Activated naive CD4-positive, alpha-beta T cell treated with anti-CD3 and anti-CD28 coated beads, Interleukin-2, amount 50 U/mL, for 16 hours (primary cell): ENCODE measurements around the gene RACGAP1.

ENCODE experiments used
- DNase-seq: peaks from one replicate; pipeline ENCODE4 v3.0.0-alpha.2; 2020

The RACGAP1 gene, protein sequence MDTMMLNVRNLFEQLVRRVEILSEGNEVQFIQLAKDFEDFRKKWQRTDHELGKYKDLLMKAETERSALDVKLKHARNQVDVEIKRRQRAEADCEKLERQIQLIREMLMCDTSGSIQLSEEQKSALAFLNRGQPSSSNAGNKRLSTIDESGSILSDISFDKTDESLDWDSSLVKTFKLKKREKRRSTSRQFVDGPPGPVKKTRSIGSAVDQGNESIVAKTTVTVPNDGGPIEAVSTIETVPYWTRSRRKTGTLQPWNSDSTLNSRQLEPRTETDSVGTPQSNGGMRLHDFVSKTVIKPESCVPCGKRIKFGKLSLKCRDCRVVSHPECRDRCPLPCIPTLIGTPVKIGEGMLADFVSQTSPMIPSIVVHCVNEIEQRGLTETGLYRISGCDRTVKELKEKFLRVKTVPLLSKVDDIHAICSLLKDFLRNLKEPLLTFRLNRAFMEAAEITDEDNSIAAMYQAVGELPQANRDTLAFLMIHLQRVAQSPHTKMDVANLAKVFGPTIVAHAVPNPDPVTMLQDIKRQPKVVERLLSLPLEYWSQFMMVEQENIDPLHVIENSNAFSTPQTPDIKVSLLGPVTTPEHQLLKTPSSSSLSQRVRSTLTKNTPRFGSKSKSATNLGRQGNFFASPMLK

DNA sequence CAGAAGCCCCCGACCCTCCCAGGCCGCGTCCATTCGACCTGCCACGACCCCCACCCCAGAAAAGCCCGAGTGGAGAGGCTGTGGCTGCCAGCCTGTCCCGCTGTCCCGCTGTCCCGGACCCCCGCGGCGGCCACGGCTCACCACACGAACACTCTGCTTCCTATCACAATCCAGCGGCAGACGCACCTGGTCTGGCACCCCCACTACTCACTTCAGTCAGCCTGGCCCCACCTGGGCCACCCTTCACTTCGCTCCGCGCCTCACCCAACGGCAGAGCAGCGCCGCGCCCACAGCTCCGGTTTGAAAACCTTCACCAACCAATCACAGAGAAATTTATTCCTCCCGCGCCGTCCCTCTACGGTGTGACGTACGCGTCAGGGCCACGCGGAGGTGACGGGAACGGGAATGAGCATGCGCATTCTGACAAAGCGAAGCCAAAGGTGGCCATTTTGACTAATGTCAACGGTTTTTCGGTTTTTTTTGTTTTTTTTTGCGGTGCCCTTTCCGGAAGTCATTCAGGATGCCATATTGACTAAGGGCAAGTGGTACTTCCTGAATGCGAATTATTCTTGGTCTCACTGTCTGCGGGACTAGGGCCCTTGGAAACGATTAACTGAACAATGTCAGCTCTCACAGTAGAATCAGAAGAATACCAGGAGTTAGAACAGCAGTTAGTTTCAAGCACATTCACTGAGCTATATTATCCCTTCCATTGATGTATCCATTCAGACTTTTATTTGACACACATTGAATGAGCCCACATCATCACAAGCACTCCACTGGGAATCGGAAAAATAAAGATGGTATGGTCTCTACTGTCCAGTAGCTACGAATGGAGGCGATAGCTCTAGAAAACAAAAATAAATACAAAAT lies at the start of gene RACGAP1:
Gene RACGAP1 (minus strand): TSS at position 308 of the 873 bp plus-strand sequence. CDS start 8,779 bp downstream, outside the sequence.
- peak; percentile 93 for DNase-seq

DNA sequence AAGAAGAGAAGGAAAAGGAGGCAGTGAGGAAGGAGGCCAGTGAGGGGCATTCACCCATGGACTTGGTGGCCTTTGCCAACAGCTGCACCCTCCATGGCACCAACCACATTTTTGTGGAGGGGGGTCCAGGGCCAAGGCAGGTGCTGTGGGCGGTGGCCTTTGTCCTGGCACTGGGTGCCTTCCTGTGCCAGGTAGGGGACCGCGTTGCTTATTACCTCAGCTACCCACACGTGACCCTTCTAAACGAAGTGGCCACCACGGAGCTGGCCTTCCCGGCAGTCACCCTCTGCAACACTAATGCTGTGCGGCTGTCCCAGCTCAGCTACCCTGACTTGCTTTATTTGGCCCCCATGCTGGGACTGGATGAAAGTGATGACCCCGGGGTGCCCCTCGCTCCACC lies 48.4 kb upstream of the RACGAP1 start:
- no peak for DNase-seq

DNA sequence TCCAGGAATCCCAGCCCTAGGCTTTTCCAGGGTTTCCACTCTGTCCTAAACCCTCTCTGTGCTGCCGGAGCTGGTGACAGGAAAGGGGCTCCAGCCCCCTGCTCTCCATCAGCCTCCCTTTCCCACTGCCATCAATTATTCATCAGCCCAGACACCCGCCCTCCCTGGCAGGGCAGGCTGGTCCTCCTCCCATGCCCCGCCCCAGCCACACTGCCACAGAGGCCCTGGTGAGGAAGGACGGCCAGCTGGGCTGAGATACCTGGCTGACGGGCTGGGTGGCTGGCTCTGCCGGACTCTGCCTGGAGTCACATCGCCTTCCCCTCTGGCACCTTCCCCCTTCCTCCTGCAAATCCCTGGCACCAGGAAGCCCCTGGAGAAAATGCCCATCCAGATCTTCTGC lies 47.9 kb upstream of the RACGAP1 start:
- DNase-seq = no peak

DNA sequence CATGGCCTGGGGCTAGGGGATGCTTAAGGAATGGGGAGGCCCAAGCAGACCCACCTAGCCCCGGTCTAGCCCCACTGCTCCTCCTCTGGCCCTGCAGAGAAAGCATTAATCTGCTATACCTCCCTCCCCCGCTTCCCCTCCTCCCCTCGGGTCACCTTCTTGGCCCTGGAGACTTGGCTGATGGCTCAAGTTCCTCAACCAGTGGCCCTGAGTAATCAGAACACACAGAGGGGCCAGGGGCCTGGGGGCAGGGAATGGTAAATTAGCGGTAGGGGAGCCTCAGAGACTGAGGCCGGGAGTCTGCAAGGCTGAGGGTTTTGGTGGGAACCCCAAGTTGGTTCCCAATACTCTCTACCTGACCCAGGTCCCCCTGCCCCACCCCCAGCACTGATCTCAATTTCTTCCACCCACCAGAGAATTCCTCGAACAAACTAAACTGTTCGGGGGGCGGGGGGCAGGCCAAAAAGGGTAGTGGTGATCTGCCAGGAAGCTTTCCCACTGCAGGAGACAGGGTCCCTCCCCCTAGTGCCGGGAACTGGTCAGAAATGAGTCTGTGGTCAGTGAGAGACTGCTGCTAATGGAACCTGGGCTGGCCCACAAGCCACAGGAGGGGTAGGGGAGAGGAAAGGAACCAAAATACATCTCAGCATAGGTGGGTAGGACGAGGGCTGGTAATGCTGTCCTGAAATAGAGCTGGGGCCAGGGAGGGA lies 47.1 kb upstream of the RACGAP1 start:
- no peak for DNase-seq

DNA sequence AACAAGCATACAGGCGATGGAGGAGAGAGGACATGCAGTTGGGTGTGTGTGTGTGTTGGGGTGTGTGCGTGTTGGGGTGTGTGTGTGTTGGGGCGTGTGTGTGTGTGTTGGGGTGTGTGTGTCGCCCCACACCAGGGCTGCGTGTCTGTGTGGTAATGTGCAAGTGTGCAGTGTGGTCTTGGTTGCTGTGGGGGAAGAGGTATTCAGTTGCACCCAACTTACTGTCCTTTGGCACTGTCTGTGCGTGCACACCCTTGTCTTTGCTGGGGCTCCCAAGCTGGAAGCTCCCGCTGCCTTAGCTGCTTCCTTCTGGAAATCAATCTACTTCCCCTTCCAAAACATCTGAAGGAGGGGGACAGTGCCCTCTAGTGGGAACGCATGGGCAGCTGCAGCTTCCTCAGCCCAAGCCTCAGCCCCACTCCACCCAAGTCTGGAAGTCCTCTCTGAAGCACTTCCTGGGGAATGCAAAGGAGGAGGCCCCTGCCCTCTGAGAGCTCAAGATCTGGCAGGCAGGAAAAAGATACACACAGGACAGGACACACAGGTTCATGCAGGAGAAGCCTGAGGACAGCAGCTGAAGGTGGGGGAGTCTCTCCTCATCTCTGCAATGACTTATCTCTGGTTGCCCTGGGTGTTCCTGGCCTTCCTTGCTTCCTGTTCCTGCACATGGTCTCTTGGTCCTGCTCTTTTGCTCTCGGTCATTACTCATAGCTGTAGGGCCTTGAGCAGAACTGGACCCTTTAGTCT lies 45.2 kb upstream of the RACGAP1 start:
- DNase-seq = peak; percentile 55

DNA sequence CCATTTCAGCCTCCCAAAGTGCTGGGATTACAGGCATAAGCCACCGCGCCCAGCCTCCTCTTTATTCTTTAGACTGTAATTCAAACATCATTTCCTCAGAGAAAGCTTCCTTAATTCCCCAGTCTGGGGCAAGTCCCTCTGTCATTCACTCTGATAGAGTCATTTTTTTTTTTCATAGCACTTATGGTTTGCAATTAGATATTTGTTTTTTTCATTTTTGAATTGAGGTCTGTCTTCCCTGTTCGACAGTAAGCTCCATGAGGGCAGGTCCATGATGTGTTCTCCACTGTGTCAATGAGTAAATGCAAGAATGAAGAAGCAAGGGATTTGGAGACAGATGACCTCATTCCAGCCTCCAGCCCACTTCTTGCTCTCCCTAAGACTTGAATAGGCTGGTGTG lies 44.2 kb upstream of the RACGAP1 start:
- no peak for DNase-seq

DNA sequence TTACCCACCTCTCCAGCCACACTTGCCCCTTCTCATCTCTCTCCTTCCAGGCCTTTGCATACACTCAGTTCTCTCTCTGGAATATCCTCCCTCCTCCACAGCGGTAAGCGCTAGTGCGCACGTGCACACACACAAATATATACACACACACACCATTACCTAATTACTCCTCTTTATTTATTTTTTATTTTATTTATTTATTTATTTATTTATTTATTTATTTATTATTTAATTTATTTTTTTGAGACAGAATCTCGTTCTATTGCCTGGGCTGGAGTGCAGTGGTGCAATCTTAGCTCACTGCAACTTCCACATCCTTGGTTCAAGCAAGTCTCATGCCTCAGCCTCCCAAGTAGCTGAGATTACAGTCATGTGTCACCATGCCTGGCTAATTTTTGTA lies 43.8 kb upstream of the RACGAP1 start:
- DNase-seq = no peak

DNA sequence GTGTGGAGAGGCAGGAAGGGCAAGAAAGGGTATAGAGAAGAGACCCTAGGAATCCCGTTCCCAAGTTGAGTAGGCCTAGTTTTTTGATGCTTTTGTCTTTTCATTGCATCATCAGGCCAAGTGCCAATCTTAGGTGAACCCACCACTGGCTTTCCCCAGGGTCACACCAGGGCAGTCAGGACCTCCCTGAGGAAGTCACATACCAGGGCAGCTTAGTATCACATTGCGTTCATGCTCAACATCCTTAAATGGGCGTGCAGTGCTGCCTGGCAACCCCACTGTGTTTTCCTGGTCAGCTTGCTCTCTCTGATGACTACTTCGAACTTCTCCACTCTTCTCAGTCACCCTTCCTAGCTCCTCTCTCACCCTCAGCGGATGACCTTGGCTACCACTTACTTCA lies 41.1 kb upstream of the RACGAP1 start:
- DNase-seq = no peak

DNA sequence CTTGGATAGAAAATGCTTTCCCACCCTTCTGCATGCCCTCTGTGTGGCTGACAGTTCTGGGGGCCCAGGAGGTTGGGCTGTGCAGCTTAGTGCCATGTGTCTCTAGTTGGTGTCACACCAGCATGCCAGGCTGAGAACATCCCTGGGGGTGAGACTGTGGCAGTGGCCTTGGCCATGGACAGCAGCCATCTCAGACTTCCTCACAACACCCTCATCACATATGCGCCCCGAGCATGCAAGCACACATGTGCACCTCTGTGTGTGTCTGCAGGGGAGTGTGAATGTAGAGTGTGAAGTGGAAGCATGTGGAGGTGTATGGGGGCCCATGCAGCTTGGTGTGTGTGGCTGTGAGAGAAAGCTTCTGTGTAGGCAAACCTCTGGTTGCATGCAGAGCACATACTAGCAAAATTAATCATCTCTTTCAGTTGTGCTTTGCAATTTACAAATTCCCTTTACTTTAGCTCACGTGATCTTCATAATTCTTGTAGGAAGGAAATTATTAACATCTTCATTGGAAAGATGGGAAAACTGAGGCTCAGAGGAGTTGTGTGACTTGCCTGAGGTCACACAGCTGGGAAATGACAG lies 40.5 kb upstream of the RACGAP1 start:
- DNase-seq = no peak

DNA sequence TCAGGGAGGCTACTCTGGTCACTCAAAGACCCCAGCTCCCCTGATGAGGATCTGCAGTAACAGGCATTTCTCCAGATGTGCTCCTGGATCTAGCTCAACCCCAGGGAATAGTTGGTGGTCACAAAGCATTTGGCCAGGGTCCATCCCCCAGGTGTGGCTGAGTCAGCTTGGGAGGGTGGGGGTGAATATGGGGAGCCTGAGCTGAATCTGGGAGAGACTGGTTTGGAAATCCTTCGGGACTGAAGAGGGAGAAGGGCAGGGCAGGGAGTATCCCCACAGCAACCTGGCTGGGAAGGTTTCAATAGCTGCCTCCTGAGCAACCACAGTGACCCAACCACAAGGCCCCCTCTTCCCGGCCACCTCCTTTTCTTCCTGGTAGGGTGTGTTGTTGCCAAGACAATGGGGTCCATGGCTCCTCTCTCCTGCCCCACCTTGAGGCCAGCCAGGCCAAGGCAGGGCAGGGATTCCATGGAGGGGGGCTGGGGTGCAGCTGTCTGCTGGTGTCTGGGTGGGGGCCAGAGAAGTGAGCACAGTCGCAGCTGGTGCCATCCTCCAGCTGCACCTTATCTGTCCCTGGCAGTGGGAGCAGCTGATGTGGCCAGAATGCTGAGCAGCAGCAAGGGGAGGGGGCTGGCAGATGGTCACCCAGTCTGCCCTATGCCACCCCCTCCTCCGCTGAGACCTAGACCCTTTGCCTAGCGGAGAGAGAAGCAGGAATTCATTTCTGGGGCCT lies 37.6 kb upstream of the RACGAP1 start:
- DNase-seq = no peak

DNA sequence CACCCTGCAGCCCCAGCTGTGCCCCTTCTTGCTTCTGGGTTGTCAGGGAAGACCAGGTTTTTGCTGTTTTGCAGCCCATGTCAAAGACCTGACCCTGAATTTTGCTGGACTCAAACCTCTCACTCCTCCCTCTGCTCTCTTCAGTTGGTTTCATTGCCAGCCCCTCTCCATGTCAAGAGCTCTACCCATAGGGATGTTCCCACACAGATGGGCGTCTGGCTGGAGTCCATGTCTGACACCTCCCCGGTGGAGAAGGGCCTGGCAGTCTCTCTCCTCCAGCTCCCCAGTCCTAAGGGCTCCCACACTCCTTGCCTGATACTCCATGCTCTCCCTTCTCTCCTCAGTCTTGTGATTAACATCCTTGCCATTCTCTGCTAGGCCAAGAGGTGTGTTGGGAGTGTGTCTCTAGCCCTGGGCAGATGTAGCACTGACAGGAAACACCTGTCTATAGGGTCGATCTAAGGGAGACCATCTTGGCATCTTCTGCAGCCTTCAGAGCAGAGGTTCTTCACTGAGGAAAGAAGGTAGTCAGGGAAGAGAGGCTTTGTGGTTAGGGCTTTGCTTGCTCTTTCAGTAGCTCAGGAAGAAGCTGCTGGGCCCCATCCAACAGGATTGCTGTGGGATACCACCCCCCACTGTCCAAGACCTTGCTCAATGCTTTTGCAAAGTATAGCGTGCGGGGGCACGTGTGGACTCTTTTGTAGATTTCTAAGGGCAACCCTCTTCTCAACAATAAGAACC lies 36.8 kb upstream of the RACGAP1 start:
- DNase-seq = no peak

DNA sequence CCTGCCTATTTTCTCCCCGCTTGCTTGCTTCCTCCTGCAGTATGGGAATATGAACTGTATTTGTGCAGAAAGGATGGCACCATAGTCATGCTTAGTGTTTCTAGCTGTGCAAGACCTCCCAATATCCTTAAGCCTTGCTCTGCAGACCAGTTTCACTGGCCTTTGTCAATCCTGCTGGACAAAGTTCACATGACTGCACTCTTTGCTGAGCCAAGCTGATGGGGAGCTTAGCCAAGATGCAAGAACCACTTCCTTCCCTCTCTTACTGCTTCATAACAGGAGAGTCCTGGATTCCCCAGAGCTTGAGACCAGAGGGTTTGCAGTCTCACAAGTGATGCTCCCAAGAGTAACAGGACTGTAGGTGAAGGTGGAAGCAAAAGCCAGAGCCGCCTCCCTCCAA lies 35.9 kb upstream of the RACGAP1 start:
- DNase-seq = no peak

DNA sequence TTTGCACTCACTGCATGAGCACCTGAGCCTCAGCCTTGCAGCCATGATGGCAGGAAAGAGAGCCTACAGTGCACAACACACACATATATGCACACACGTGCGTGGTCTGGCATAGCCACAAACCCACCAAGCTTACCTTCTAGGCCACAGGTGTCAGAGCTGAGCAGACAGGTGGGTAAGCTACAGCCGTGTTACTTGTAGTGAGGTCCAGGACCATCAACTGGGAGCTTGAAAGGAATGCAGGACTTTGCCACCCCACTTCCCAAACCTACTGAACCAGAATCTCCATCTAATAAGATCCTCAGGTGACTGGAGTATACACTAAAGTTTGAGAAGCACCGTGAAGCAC lies 34.8 kb upstream of the RACGAP1 start:
- DNase-seq = no peak

DNA sequence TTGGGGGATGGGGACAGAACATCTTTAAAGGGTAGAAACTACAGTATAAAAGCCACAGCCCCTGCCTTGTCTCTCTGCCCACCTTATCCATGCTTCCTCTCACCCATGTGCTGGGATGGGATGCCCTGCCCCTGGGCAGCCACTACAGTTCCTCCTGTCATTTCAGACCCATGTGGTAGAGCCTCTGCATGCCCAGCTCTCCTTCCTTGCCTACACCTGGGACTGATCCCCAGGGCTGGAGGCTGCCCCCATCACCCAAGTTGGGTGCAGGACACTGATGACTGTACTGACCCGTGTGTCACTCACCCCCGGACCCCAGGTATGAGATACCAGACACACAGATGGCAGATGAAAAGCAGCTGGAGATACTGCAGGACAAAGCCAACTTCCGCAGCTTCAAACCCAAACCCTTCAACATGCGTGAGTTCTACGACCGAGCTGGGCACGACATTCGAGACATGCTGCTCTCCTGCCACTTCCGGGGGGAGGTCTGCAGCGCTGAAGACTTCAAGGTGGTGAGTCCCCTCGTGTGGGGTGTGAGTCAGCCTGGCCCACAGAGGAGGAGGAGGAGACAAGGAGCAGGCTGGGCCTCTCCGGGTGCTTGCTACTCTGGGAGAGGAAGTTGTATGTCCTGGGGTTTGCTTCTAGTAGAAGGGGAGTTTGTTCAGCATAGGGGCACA lies 34.3 kb upstream of the RACGAP1 start:
- DNase-seq = peak; percentile 58

DNA sequence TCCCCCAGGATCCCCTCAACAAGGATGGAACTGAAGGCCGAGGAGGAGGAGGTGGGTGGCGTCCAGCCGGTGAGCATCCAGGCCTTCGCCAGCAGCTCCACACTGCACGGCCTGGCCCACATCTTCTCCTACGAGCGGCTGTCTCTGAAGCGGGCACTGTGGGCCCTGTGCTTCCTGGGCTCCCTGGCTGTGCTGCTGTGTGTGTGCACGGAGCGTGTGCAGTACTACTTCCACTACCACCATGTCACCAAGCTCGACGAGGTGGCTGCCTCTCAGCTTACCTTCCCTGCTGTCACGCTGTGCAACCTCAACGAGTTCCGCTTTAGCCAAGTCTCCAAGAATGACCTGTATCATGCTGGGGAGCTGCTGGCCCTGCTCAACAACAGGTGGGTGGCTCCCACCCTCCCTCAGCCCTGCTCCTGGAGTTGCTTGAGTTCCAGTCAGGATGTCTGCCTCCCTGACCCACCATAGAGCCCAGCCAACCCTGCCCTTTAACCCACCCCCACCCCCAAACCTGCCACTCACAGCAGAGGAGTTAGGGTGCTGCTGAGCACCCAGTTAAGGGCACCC lies 33.5 kb upstream of the RACGAP1 start:
- no peak for DNase-seq

DNA sequence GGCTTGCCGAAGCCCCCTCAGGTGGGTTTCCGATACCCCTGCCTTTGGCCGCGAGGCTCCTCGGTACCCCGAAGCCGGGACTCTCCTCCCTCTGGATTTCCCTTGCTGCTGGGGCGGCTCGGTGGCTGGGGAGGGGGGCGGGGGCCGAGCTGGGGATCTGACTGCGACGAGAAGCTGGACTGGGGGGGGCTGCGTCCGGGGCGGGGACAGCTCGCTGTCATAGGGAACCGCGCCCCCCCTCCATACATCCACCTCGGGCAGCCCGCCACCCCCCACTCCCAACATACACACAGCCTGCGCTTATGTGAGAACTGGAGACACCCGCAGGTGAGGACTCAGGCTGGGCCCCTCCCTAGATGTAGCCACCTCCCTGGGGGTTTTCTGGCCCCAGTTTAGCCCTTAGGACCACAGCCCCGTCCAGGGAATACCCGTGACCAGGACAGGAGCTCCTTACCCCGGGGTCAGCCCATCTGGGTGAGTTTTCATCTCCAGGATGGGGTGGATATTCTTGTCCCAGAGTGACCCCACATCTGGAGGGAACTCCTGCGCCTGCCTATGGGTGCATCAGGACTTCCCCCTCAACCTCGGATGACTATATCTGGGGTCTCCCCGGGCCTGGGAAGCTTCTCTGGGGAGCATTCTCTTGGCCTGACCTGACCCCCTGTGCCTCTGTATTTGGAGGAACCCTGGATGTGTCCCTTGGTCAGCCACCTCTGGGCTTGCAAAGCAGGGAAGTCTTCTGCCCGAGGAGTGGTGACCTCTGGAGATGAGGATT lies 32.8 kb upstream of the RACGAP1 start:
- DNase-seq = no peak

DNA sequence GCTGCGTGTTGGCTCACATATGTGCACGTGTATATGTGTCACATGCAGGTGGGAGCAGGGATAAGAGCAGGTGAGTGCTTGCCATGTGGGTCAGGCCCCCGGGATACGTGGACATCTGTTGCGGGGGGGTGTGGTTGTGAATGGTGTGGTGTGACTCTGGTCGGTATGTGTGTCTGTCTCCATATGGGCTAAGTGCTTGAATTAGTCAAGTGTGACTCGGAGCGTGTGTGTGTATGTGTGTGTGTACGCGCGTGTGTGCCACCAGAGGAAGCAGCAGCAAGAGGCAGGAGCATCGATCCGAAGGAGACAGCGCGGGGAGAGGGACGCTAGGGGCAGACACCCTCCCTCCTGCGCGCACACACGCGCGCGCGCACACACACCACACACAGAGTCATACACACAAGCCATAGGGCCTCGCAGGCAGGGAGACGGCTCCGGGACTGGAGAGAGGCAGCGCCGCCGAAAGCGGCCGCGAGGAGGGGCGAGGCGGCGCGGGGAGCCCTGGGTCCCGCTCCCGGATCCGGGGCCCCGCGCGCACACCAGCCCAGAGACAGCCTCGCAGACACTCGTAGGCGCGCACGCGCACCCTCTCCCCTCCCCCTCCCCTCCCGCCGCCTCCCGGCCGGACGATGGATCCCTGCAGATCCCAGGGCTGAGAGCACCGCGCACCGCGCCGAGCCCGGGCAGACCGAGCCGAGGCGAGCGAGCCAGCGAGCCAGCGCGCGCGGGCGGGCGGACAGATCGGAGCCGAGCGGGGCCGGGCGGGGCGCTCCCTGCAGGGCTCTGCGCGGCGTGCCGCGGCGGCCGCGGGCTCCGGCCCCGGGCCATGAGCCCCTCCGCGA lies 31.9 kb upstream of the RACGAP1 start, which contains the start of gene ASIC1:
Gene ASIC1 (plus strand): TSS at position 597 of the 842 bp plus-strand sequence. CDS start 1,171 bp downstream, outside the sequence.
- DNase-seq = peak; percentile 64

DNA sequence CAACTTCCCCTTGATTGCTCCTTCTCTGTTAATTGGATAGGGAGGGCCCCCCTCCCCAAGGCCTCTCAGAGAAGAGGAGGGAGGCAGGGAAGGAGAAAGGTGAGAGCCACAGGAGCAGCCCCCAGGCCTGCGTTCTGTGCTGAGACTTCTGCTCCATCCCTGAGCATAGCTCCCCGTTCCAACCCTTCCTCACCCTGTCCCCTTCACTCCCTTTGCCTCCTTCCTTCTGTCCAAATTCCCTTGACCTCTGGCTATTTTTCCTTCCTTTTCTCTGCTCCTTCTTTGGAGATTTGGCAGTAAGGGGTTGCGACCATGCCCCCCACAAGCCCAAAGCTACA lies 31.3 kb upstream of the RACGAP1 start:
- DNase-seq = no peak
